DMS114 treated with DMSO at 0.1 percent for 48 hours (cell line): Measurements from ENCODE around the gene FAR2.
"Not testable (repeated sequence)": the region's sequence is repeated elsewhere in the genome, so short reads cannot be mapped to it uniquely, and the experiment has no call there.

Source experiments
- DNase-seq: peaks from one replicate; lab custom pipeline; 2025; ENCODE audit not compliant: unreplicated experiment; lab: John Stamatoyannopoulos, UW

FAR2 gene

GRCh38 chr12:29316752-29317151 is 167.7 kb downstream of the FAR2 start:
- DNase-seq: no peak

DNA sequence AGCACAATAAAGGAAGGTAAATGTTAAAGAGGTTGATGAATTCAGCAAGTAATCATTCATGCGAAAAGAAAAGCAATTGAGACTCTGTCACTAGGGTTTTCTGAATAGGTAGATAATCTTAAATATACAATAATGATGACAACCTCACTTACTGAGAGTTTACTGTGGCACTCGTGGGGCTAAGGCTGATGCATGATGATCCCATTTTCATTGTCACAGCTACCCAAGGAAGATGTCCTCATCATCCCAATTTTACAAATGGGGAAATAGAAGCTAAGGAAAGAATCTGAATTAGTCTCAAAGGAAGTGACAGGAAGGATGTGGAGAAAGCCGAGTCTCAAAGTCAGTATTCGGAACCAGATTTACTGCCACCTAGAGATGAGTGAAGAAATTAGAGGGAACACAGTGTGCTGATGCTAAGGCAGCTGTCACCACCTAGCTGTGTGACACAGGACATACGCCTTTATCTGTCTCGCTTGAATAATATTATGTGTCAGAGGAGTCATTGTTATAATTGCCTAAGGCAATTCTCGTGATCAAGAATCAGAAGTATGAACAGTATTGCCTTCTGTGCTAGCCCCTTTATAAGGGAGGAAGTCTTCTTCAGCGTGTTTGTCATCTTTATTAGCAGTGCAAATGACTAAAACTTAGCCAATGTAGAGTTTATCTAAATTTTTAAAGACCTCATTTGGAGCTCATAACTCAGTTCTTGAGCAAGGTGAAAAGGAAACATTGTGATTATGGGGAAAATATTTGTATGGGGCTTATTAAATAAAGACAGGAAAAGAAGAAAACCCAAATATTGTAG is 168.7 kb downstream of the FAR2 start:
- peak; percentile 59 for DNase-seq

GRCh38 chr12:29320295-29321085 is 171.4 kb downstream of the FAR2 start:
- DNase-seq: no peak

GRCh38 chr12:29322157-29322556 is 173.1 kb downstream of the FAR2 start:
- DNase-seq: no peak

DNA sequence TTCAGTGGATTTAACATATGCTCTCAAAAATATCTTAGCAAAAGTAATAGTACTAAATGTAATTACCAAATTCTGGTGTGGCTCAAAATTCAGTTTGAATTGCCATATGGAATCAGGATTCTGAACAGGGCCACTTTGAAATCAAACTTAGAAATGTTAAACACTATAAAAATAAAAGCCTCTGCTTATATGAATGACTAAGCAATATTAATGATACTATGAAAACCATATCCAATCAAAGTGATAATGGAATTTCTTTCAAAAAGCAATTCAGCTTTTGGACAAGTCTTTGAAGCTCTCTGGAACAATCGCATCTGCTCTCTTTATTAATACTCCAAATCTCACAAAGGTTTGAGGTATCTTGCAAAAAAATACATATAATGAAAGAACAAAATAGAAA is 180.3 kb downstream of the FAR2 start:
- no peak for DNase-seq

- no peak for DNase-seq
These were observed 184.1 kb downstream of the FAR2 start for GRCh38 chr12:29333178-29333577.

- no peak for DNase-seq
These were observed 185.9 kb downstream of the FAR2 start for GRCh38 chr12:29334937-29335336.

DNA sequence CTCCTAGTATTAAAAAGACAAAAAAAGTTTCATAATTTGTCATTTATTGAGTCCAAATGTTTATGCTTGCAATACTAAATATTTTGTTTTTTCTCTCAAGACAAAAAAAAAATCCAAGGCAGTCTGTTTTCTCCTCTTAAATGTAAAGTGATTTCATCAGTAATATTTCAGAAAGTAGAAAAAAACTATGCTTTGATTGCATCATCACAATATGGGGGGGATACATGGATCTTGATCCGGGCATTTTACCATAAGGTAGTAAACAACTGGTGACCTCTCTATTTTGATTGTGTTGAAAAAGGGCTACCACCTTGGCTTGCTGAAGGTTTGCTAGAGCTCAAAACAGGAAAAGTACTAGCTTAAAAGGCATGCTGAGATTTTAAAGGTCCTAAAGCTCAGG is 188.2 kb downstream of the FAR2 start:
- no peak for DNase-seq

DNA sequence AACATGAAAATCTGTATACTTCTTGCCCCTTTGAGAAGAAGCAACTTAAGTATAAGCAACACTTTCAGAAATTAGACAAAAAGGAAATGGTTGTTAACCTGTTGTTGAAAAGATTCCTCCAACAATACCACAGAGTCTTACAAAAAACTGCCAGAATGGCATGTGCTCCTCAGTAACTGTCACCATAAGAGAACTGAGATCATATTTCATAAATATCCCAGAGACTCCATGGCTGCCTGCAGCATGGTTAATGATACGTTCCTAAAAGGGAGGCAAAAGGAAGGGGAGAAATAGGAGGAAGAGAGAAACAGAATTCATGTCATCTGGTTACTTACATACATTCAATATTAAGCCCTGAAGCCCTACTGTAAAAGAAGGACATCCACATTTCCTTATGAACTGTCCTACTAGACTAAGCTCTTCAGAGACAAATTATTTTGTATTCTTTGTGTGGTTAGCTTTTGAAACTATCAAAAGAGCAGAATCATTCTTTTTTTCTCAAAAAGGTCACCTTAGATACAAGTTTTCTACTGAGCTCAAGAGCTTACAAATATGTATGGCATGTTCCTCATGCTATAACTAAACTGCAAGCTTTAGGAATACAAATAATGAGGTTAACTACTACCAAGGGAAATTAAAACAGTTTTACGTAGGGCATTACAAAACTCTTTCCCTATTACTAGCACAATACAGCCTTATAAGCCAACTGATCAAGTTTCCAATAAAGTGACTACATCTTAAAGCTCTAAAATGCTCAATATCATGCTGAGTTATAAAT is 194.1 kb downstream of the FAR2 start:
- no peak for DNase-seq

GRCh38 chr12:29346769-29347421 is 197.8 kb downstream of the FAR2 start:
- DNase-seq: no peak

DNA sequence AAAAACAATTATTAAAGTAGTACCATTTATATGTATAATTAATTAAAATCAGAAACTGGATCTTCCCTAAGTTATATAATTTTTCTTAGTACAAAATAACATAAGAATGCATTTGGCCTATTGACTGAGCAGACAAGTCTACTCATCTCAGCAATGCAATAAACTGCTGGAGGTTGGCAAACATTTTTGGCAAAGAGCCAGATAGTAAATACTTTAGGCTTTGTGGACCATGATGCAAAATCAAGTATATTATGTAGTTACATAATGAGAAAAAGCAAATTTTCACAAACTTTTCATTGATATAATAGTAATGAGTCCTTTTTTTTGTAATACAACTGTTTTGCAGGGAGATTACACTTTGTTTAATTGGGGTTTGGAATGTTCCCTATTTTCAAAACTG is 201.0 kb downstream of the FAR2 start:
- DNase-seq: no peak

- no peak for DNase-seq
These were observed 205.9 kb downstream of the FAR2 start for GRCh38 chr12:29354954-29355353.

DNA sequence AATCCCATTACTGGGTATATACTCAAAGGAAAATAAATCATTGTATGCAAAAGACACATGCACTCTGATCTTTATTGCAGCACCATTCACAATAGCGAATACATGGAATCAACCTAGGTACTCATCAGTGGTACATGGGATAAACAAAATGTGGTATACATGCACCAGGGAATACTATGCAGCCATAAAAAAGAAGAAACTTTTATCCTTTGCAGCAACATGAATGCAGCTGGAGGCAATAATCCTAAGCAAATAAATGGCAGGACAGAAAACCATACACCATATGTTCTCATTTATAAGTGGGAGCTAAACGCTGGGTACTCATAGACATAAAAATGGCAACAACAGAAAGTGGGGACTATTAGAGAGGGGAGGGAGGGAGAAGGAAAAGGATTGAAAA is 216.0 kb downstream of the FAR2 start:
- DNase-seq: no peak

GRCh38 chr12:29374012-29374411 is 224.9 kb downstream of the FAR2 start:
- DNase-seq: no peak

- no peak for DNase-seq
These were observed 225.8 kb downstream of the FAR2 start for GRCh38 chr12:29374913-29375312.

DNA sequence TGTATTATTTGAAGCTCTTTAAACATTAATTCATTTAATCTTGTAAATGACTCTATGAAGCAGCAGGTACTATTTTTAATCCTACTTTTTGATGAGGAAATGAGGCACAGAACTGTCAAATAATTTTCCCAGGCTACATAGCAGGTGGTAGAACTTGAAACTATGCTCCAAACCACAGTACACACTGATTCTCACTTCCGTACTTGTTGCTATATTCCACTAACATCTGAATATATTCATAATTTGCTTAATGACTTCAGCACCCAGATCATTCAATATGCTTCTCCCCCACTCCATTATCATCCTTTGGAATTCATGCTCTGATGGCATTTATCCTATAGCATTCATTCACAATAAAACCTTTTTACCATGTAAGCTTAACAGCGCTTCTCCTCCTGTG is 227.0 kb downstream of the FAR2 start:
- no peak for DNase-seq

DNA sequence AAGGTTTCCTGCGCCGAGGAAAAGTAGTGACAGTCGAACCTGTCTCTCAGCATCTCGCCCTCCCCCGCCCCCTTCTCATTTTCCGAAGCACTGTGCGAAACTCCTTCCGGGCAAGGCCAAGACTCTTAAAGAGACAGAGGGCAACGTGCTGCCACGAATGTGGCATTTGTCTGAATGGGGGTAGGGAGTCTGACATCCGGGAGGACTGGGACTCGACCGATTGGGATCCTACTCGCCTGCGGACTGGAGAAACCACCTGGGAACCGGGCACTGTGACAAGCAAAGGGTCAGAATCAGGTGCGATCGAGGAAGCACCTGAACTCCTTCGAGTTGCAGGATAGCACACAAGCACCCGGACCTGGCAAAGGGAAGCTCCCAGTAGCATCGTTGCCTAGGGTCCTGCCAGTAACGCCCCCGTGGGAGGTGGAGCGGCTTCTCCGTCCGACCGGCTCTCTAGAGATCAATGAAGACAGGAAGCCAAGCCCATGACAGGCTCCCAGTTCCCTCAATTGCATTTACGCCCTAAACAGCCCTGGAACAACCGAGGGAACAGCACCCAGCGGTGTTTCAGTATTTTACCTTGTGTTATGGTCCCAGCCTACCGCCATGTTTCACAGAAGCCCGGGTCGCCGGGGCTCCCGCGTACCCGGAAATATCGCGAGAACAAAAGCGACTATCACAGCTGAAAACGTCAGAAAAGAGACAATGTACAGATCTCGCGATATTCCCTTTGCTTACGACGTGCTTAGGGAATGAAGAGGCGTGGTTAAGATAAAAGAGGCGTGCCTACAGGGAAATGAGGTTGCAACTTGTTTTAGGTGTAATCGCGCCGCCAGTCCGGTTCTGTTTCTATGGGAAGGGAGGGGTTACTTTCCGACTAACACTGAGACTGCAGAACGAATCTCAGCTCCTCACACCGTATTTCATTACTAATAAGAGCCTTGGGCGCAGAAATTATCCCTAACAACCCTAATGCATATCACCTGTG is 231.8 kb downstream of the FAR2 start, which contains the start of gene ERGIC2:
Gene ERGIC2 (minus strand): TSS at position 637 of the 988 bp plus-strand sequence. CDS start 9,539 bp downstream, outside the sequence.
- DNase-seq: peak; percentile 98

DNA sequence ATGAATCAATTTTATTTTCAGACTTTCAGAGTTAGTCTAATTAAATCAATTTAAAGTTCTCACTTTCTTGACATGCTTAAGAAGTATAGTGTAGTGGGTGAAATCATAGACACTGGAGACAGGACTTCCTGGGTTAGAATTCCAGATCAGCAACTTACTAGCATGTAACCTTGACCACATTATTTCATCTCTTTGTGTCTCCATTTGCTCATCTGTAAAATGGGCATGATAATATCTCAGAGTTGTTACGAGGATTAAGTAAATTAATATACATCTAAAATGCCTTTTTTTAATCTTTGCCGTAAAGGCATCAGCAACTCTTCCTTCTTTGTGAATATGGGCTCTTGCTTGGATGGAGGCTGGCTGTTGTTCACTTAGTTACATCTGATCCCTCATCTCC is 233.2 kb downstream of the FAR2 start:
- DNase-seq: no peak

DNA sequence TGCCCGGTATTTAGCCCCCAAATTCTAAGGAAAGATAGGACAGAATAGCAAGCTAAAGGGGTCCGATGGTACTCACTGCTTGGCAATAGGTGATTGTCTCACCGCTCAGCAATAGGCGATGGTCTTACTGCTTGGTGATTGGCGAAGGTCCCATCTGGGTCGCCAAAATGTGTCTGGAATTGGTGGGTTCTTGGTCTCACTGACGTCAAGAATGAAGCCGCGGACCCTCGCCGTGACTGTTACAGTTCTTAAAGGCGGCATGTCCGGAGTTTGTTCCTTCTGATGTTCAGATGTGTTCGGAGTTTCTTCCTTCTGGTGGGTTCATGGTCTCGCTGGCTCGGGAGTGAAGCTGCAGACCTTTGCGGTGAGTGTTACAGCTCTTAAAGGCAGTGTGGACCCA is 236.1 kb downstream of the FAR2 start:
- DNase-seq: not testable (repeated sequence)
